Loucy (cell line): ENCODE results near the gene NTSR2.

ENCODE experiments used
- EZH2phosphoT487 ChIP-seq: fragments of 200-600 bp; IDR thresholded peaks from 2 replicates; pipeline ENCODE4 v1.6.1; 2018; ENCODE audit warnings: antibody characterized with exemption, mild to moderate bottlenecking, moderate library complexity, borderline replicate concordance
- TF ChIP-seq, protein P1 (sequence below): fragments of 200-600 bp; sonication (generic); conservative IDR thresholded peaks from 2 replicates; pipeline ENCODE4 v1.5.1; 2014; ENCODE audit warnings: mild to moderate bottlenecking, antibody characterized with exemption, low read length

DNA sequence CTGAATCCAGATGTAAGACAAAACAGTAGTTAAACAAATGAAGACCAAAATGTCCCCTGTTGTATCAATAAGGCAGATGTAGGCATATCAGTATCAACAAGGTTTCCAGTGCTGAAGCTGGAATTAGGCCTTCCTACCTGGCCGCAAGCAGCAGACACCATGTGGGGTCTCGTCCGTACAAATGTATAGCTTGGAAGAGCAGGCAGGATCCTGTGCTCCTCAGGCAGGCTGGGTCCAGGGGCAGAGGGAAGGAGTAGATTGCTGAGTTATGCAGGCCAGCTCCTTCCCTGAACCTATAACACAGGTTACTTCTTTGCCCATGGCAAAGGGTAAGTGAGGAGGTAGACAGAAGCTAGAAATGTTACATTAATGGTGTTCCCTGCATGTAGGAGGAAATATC, 23.5 kb downstream of the NTSR2 start:
- TF ChIP-seq, protein P1, sequence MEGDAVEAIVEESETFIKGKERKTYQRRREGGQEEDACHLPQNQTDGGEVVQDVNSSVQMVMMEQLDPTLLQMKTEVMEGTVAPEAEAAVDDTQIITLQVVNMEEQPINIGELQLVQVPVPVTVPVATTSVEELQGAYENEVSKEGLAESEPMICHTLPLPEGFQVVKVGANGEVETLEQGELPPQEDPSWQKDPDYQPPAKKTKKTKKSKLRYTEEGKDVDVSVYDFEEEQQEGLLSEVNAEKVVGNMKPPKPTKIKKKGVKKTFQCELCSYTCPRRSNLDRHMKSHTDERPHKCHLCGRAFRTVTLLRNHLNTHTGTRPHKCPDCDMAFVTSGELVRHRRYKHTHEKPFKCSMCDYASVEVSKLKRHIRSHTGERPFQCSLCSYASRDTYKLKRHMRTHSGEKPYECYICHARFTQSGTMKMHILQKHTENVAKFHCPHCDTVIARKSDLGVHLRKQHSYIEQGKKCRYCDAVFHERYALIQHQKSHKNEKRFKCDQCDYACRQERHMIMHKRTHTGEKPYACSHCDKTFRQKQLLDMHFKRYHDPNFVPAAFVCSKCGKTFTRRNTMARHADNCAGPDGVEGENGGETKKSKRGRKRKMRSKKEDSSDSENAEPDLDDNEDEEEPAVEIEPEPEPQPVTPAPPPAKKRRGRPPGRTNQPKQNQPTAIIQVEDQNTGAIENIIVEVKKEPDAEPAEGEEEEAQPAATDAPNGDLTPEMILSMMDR: no peak
- no peak for TF ChIP-seq EZH2phosphoT487
